Left forelimb (tissue), 1 donor: ENCODE results near the gene BICD1.
"Not testable (repeated sequence)": the region's sequence is repeated elsewhere in the genome, so short reads cannot be mapped to it uniquely, and the experiment has no call there.

Experiments used
- DNase-seq: peaks from one replicate; pipeline ENCODE4 v3.0.0-alpha.2; 2018; ENCODE audit warnings: low spot score

BICD1 gene

GRCh38 chr12:32106517-32107358 is at the start of gene BICD1:
Gene BICD1, plus strand, starts transcription at chr12:32106847. Its CDS starts 485 bp downstream, at chr12:32107332.
- DNase-seq: peak; percentile 92

GRCh38 chr12:32061033-32061432 is 45.6 kb upstream of the BICD1 start:
- no peak for DNase-seq

GRCh38 chr12:32062881-32063280 is 43.8 kb upstream of the BICD1 start:
- no peak for DNase-seq

- DNase-seq: no peak
These were observed 42.9 kb upstream of the BICD1 start for GRCh38 chr12:32063796-32064195.

GRCh38 chr12:32066206-32066605 is 40.4 kb upstream of the BICD1 start:
- no peak for DNase-seq

- no peak for DNase-seq
These were observed 37.6 kb upstream of the BICD1 start for GRCh38 chr12:32069071-32069470.

- DNase-seq: no peak
These were observed 36.9 kb upstream of the BICD1 start for GRCh38 chr12:32069731-32070130.

GRCh38 chr12:32070370-32070769 is 36.3 kb upstream of the BICD1 start:
- no peak for DNase-seq

- no peak for DNase-seq
These were observed 34.5 kb upstream of the BICD1 start for GRCh38 chr12:32072102-32072501.

- no peak for DNase-seq
These were observed 32.2 kb upstream of the BICD1 start for GRCh38 chr12:32074432-32074831.

GRCh38 chr12:32076941-32077340 is 29.7 kb upstream of the BICD1 start:
- DNase-seq: no peak

- DNase-seq: no peak
These were observed 26.2 kb upstream of the BICD1 start for GRCh38 chr12:32080435-32080834.

- no peak for DNase-seq
These were observed 23.2 kb upstream of the BICD1 start for GRCh38 chr12:32083489-32083888.

GRCh38 chr12:32084017-32084688 is 22.5 kb upstream of the BICD1 start:
- no peak for DNase-seq

GRCh38 chr12:32084753-32085152 is 21.9 kb upstream of the BICD1 start:
- no peak for DNase-seq

- DNase-seq: no peak
These were observed 19.3 kb upstream of the BICD1 start for GRCh38 chr12:32087306-32087705.

GRCh38 chr12:32089156-32089555 is 17.5 kb upstream of the BICD1 start:
- DNase-seq: no peak

- DNase-seq: no peak
These were observed 17.1 kb upstream of the BICD1 start for GRCh38 chr12:32089586-32089985.

GRCh38 chr12:32091696-32092095 is 15.0 kb upstream of the BICD1 start:
- no peak for DNase-seq

GRCh38 chr12:32098112-32098511 is 8.5 kb upstream of the BICD1 start:
- DNase-seq: no peak

- DNase-seq: not testable (repeated sequence)
These were observed 7.4 kb upstream of the BICD1 start for GRCh38 chr12:32099275-32099674.

- DNase-seq: no peak
These were observed 6.3 kb upstream of the BICD1 start for GRCh38 chr12:32100361-32100760.

- no peak for DNase-seq
These were observed 5.8 kb upstream of the BICD1 start for GRCh38 chr12:32100888-32101287.
